HEK293 (cell line): ENCODE data around the gene MAP4K4.

Source experiments
- CTCF ChIA-PET: fragments of 350-600 bp; formaldehyde crosslinking; extraction: SDS; loops from one replicate; lab custom pipeline; 2021; ENCODE audit warnings: antibody characterized with exemption; lab: Yijun Ruan, JAX
- POLR2A ChIA-PET: fragments of 300-600 bp; formaldehyde crosslinking; extraction: SDS; loops from one replicate; lab custom pipeline; 2020; ENCODE audit warnings: antibody characterized with exemption, inconsistent platforms; lab: Yijun Ruan, JAX
- H3K27ac ChIP-seq: fragments of 200-500 bp; sonication (Bioruptor generic); 2 replicates; pipeline ENCODE4 v1.5.1; 2014; ENCODE audit warnings: low read depth, low read length, control low read depth, inconsistent platforms; ENCODE audit errors: extremely low read depth
- H3K36me3 ChIP-seq, 2 experiments: fragments of 200-500 bp in 1 of 2; sonication (Bioruptor generic) in 1 of 2; 1 replicate in 1 of 2; 2 replicates in 1 of 2; pipeline ENCODE4 v1.5.1; 2014 to 2017; ENCODE audit warnings: inconsistent platforms in 2 of 2, low read length in 2 of 2; ENCODE audit not compliant: control insufficient read depth in 2 of 2, insufficient read depth in 1 of 2
- H3K4me1 ChIP-seq: fragments of 200-500 bp; sonication (Bioruptor generic); 2 replicates; pipeline ENCODE4 v1.5.1; 2014; ENCODE audit warnings: mild to moderate bottlenecking, low read length, inconsistent platforms; ENCODE audit not compliant: control insufficient read depth, insufficient read depth
- H3K4me3 ChIP-seq: 2 replicates; pipeline ENCODE4 v1.5.1; 2011; ENCODE audit warnings: low read depth, mild to moderate bottlenecking, control low read depth, low read length, moderate library complexity
- H3K9me3 ChIP-seq: fragments of 200-500 bp; sonication (Bioruptor generic); 2 replicates; pipeline ENCODE4 v1.5.1; 2014; ENCODE audit warnings: low read depth, low read length, inconsistent platforms; ENCODE audit not compliant: control insufficient read depth, insufficient read depth
- KLF16 ChIP-seq: fragments of 450-650 bp; formaldehyde crosslinking; IDR thresholded peaks from 2 replicates; pipeline ENCODE4 v1.5.1; 2017; ENCODE audit warnings: missing biosample characterization, missing genetic modification characterization
- PRDM1 ChIP-seq: fragments of 450-650 bp; formaldehyde crosslinking; IDR thresholded peaks from 2 replicates; pipeline ENCODE4; 2016; ENCODE audit warnings: missing biosample characterization, missing genetic modification characterization
- SP3 ChIP-seq: fragments of 450-650 bp; formaldehyde crosslinking; IDR thresholded peaks from 2 replicates; pipeline ENCODE4 v1.5.1; 2016; ENCODE audit warnings: missing biosample characterization, missing genetic modification characterization
- YY1 ChIP-seq: fragments of 450-650 bp; formaldehyde crosslinking; IDR thresholded peaks from 2 replicates; pipeline ENCODE4 v1.5.1; 2018; ENCODE audit warnings: missing biosample characterization, missing genetic modification characterization
- ZNF155 ChIP-seq: fragments of 450-650 bp; formaldehyde crosslinking; IDR thresholded peaks from 2 replicates; pipeline ENCODE4 v1.5.1; 2016; ENCODE audit warnings: missing biosample characterization, missing genetic modification characterization
- ZNF19 ChIP-seq: fragments of 450-650 bp; formaldehyde crosslinking; IDR thresholded peaks from 2 replicates; pipeline ENCODE4; 2016; ENCODE audit warnings: missing biosample characterization, missing genetic modification characterization, low read depth
- ZNF335 ChIP-seq: fragments of 450-650 bp; formaldehyde crosslinking; conservative IDR thresholded peaks from 2 replicates; pipeline ENCODE4 v1.5.1; 2016; ENCODE audit warnings: missing biosample characterization, missing genetic modification characterization
- ZNF354C ChIP-seq: fragments of 450-650 bp; formaldehyde crosslinking; IDR thresholded peaks from 2 replicates; pipeline ENCODE4 v1.5.1; 2016; ENCODE audit warnings: missing biosample characterization, missing genetic modification characterization, low read depth, borderline replicate concordance
- ZNF37A ChIP-seq: fragments of 450-650 bp; IDR thresholded peaks from 2 replicates; pipeline ENCODE4 v1.5.1; 2018; ENCODE audit warnings: missing biosample characterization, missing genetic modification characterization
- ZNF423 ChIP-seq: fragments of 450-650 bp; formaldehyde crosslinking; IDR thresholded peaks from 2 replicates; pipeline ENCODE4 v1.5.1; 2016; ENCODE audit warnings: missing biosample characterization, missing genetic modification characterization
- ZNF488 ChIP-seq: fragments of 450-650 bp; formaldehyde crosslinking; IDR thresholded peaks from 2 replicates; pipeline ENCODE4 v1.5.1; 2016; ENCODE audit warnings: missing biosample characterization, missing genetic modification characterization
- ZNF530 ChIP-seq: fragments of 450-650 bp; formaldehyde crosslinking; IDR thresholded peaks from 2 replicates; pipeline ENCODE4 v1.5.1; 2016; ENCODE audit warnings: low read depth, missing biosample characterization, missing genetic modification characterization
- ZNF548 ChIP-seq: fragments of 450-650 bp; formaldehyde crosslinking; IDR thresholded peaks from 2 replicates; pipeline ENCODE4 v1.5.1; 2016; ENCODE audit warnings: missing biosample characterization, missing genetic modification characterization
- ZNF558 ChIP-seq: fragments of 450-650 bp; formaldehyde crosslinking; IDR thresholded peaks from 2 replicates; pipeline ENCODE4 v1.5.1; 2016; ENCODE audit warnings: missing biosample characterization, missing genetic modification characterization
- ZNF660 ChIP-seq: fragments of 450-650 bp; IDR thresholded peaks from 2 replicates; pipeline ENCODE4 v1.5.1; 2018; ENCODE audit warnings: missing biosample characterization, mild to moderate bottlenecking, missing genetic modification characterization
- TF ChIP-seq, protein P1 (sequence below): fragments of 450-650 bp; formaldehyde crosslinking; IDR thresholded peaks from 2 replicates; pipeline ENCODE4 v1.5.1; 2017; ENCODE audit warnings: missing biosample characterization, missing genetic modification characterization
- TF ChIP-seq, protein P2 (sequence below): fragments of 450-650 bp; formaldehyde crosslinking; IDR thresholded peaks from 2 replicates; pipeline ENCODE4 v1.5.1; 2017; ENCODE audit warnings: missing biosample characterization, missing genetic modification characterization
- TF ChIP-seq, protein P3 (sequence below): fragments of 450-650 bp; formaldehyde crosslinking; IDR thresholded peaks from 2 replicates; pipeline ENCODE4 v1.5.1; 2016; ENCODE audit warnings: missing biosample characterization, missing genetic modification characterization, borderline replicate concordance

Gene MAP4K4

GRCh38 chr2:101736861-101737291 lies 39.4 kb downstream of the MAP4K4 start:
- no peaks in the 10 kb centered on the region for H3K9me3 ChIP-seq
- POLR2A ChIA-PET, result interaction anchor here (0.7 to 1.6 kb wide), 2 partner anchors 39 to 262 kb away, joined by 3 to 6 read pairs; partner anchors contain the start of genes MAP4K4 and RFX8
- no peaks in the 10 kb centered on the region for H3K36me3 ChIP-seq
- H3K4me3 ChIP-seq, result no peak overlapping the region
- TF ChIP-seq ZNF37A (tag by site-specific recombination) (no peak), ZNF548 (tag by site-specific recombination) (no peak), KLF16 (tag by site-specific recombination) (no peak), ZNF488 (tag by site-specific recombination) (no peak), ZNF660 (tag by site-specific recombination) (no peak), ZNF423 (tag by site-specific recombination) (no peak), ZNF354C (tag by site-specific recombination) (no peak), SP3 (tag by site-specific recombination) (no peak), ZNF335 (tag by site-specific recombination) (no peak)
- TF ChIP-seq, protein P1, sequence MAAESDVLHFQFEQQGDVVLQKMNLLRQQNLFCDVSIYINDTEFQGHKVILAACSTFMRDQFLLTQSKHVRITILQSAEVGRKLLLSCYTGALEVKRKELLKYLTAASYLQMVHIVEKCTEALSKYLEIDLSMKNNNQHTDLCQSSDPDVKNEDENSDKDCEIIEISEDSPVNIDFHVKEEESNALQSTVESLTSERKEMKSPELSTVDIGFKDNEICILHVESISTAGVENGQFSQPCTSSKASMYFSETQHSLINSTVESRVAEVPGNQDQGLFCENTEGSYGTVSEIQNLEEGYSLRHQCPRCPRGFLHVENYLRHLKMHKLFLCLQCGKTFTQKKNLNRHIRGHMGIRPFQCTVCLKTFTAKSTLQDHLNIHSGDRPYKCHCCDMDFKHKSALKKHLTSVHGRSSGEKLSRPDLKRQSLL (tag by site-specific recombination), result no peak
- TF ChIP-seq, protein P2, sequence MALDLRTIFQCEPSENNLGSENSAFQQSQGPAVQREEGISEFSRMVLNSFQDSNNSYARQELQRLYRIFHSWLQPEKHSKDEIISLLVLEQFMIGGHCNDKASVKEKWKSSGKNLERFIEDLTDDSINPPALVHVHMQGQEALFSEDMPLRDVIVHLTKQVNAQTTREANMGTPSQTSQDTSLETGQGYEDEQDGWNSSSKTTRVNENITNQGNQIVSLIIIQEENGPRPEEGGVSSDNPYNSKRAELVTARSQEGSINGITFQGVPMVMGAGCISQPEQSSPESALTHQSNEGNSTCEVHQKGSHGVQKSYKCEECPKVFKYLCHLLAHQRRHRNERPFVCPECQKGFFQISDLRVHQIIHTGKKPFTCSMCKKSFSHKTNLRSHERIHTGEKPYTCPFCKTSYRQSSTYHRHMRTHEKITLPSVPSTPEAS (tag by site-specific recombination), result no peak
- H3K27ac ChIP-seq, result no peak overlapping the region
- peaks cover 14% of the 10 kb centered on the region for H3K4me1 ChIP-seq
- CTCF ChIA-PET, result interaction anchor here (0.5 to 0.6 kb wide), 3 partner anchors 11 to 443 kb away, joined by 3 to 4 read pairs (median 3); no protein-coding TSS in a partner anchor

GRCh38 chr2:101737478-101738255 lies 40.2 kb downstream of the MAP4K4 start:
- Histone ChIP-seq H3K4me1 (peaks cover 13% of the 10 kb centered on the region), H3K36me3 (no peaks in the 10 kb centered on the region), H3K27ac (no peak overlapping the region), H3K4me3 (no peak overlapping the region), H3K9me3 (no peaks in the 10 kb centered on the region)
- ChIA-PET CTCF (interaction anchor here (0.5 to 0.6 kb wide), 2 partner anchors 12 to 442 kb away, joined by 3 read pairs; no protein-coding TSS in a partner anchor), POLR2A (interaction anchor here (0.7 kb wide), 1 partner anchor 263 kb away, joined by 3 read pairs; the partner anchor contains the start of gene RFX8)
- TF ChIP-seq ZNF155 (tag by site-specific recombination) (no peak), ZNF558 (tag by site-specific recombination) (no peak), ZNF530 (tag by site-specific recombination) (no peak), PRDM1 (tag by site-specific recombination) (peak; percentile 70), ZNF19 (tag by site-specific recombination) (no peak), YY1 (tag by site-specific recombination) (no peak), ZNF335 (tag by site-specific recombination) (no peak)
- TF ChIP-seq, protein P3, sequence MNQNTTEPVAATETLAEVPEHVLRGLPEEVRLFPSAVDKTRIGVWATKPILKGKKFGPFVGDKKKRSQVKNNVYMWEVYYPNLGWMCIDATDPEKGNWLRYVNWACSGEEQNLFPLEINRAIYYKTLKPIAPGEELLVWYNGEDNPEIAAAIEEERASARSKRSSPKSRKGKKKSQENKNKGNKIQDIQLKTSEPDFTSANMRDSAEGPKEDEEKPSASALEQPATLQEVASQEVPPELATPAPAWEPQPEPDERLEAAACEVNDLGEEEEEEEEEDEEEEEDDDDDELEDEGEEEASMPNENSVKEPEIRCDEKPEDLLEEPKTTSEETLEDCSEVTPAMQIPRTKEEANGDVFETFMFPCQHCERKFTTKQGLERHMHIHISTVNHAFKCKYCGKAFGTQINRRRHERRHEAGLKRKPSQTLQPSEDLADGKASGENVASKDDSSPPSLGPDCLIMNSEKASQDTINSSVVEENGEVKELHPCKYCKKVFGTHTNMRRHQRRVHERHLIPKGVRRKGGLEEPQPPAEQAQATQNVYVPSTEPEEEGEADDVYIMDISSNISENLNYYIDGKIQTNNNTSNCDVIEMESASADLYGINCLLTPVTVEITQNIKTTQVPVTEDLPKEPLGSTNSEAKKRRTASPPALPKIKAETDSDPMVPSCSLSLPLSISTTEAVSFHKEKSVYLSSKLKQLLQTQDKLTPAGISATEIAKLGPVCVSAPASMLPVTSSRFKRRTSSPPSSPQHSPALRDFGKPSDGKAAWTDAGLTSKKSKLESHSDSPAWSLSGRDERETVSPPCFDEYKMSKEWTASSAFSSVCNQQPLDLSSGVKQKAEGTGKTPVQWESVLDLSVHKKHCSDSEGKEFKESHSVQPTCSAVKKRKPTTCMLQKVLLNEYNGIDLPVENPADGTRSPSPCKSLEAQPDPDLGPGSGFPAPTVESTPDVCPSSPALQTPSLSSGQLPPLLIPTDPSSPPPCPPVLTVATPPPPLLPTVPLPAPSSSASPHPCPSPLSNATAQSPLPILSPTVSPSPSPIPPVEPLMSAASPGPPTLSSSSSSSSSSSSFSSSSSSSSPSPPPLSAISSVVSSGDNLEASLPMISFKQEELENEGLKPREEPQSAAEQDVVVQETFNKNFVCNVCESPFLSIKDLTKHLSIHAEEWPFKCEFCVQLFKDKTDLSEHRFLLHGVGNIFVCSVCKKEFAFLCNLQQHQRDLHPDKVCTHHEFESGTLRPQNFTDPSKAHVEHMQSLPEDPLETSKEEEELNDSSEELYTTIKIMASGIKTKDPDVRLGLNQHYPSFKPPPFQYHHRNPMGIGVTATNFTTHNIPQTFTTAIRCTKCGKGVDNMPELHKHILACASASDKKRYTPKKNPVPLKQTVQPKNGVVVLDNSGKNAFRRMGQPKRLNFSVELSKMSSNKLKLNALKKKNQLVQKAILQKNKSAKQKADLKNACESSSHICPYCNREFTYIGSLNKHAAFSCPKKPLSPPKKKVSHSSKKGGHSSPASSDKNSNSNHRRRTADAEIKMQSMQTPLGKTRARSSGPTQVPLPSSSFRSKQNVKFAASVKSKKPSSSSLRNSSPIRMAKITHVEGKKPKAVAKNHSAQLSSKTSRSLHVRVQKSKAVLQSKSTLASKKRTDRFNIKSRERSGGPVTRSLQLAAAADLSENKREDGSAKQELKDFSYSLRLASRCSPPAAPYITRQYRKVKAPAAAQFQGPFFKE (tag by site-specific recombination), result no peak
